Lower lobe of right lung (tissue), 2 donors: ENCODE data around the gene CHCHD6. TPM values are rescaled to one million over a fixed set of nuclear protein-coding genes. Genes with fewer than 3 reads are reported as not detected.

ENCODE experiments used
- ATAC-seq, 2 donors: fragments of 200-7000 bp; cut with Tn5 transposase; one replicate each; pipeline ENCODE4 v1.9.1; 2020 to 2022; ENCODE audit warnings: mild to moderate bottlenecking in 2 of 2, moderate library complexity in 2 of 2
- DNase-seq: peaks from one replicate; pipeline ENCODE4 v3.0.0-alpha.2; 2020
- H3K27ac ChIP-seq: fragments of 200-600 bp; one replicate; pipeline ENCODE4 v1.8.0; 2022
- H3K27me3 ChIP-seq: fragments of 200-600 bp; one replicate; pipeline ENCODE4 v1.8.0; 2022; ENCODE audit warnings: low read depth
- H3K36me3 ChIP-seq: fragments of 200-600 bp; one replicate; pipeline ENCODE4 v1.8.0; 2022; ENCODE audit warnings: mild to moderate bottlenecking
- H3K4me1 ChIP-seq: fragments of 200-600 bp; one replicate; pipeline ENCODE4 v1.8.0; 2022
- H3K4me3 ChIP-seq: fragments of 200-600 bp; one replicate; pipeline ENCODE4 v1.8.0; 2022; ENCODE audit warnings: mild to moderate bottlenecking
- H3K9me3 ChIP-seq: fragments of 200-600 bp; one replicate; pipeline ENCODE4 v1.8.0; 2022
- intact Hi-C: fragments of 100-400 bp; cut with DNase I; formaldehyde crosslinking; loops from one replicate; pipeline ENCODE4 v1.11.0; 2022
- total RNA-seq: library from RNA; stranded (reverse); fragmentation: NEBNext Ultra II Directional; extraction: Animal tissue kit (Norgen Biotek cat#: 25700); gene quantifications from one replicate; pipeline ENCODE4 v1.2.1, GENCODE V29; 2021
- TF ChIP-seq, protein P1 (sequence below): fragments of 200-600 bp; IDR thresholded peaks from one replicate; pipeline ENCODE4 v1.8.0; 2022; ENCODE audit warnings: antibody characterized with exemption, mild to moderate bottlenecking
- donor health status: DM: no; HTN: yes; CAD: no; lungs with severe emphysema.

CHCHD6 gene
- total RNA-seq, 1 donor from 2014 or later: 12.2 TPM

DNA sequence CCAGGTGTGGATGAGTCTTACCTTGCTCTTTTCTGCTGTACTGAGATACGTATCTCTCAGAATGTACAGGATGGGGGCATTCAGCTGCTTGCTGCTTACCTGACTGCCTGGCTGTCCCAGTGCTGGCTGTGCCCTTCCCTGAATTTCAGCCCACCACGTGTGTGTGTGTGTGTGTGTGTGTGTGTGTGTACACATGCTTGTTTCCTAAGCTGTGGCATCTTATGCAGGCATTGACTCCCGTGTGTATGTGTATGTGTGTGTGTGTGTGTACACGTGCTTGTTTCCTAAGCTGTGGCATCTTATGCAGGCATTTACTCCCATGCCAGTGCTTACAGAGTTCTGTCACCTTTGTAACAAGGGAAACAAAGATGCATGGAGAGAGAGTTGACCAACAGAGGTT, 218.4 kb downstream of the CHCHD6 start:
- H3K4me1 ChIP-seq: peaks cover 43% of the 10 kb centered on the region
- no peaks in the 10 kb centered on the region for H3K27me3 ChIP-seq
- intact Hi-C loops: no loop called here
- ATAC-seq (no peak), DNase-seq (no peak)
- H3K4me3 ChIP-seq: no peak overlapping the region
- TF ChIP-seq, protein P1, sequence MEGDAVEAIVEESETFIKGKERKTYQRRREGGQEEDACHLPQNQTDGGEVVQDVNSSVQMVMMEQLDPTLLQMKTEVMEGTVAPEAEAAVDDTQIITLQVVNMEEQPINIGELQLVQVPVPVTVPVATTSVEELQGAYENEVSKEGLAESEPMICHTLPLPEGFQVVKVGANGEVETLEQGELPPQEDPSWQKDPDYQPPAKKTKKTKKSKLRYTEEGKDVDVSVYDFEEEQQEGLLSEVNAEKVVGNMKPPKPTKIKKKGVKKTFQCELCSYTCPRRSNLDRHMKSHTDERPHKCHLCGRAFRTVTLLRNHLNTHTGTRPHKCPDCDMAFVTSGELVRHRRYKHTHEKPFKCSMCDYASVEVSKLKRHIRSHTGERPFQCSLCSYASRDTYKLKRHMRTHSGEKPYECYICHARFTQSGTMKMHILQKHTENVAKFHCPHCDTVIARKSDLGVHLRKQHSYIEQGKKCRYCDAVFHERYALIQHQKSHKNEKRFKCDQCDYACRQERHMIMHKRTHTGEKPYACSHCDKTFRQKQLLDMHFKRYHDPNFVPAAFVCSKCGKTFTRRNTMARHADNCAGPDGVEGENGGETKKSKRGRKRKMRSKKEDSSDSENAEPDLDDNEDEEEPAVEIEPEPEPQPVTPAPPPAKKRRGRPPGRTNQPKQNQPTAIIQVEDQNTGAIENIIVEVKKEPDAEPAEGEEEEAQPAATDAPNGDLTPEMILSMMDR: no peak
- H3K27ac ChIP-seq: no peak overlapping the region
- H3K9me3 ChIP-seq: no peaks in the 10 kb centered on the region
- H3K36me3 ChIP-seq: no peaks in the 10 kb centered on the region

DNA sequence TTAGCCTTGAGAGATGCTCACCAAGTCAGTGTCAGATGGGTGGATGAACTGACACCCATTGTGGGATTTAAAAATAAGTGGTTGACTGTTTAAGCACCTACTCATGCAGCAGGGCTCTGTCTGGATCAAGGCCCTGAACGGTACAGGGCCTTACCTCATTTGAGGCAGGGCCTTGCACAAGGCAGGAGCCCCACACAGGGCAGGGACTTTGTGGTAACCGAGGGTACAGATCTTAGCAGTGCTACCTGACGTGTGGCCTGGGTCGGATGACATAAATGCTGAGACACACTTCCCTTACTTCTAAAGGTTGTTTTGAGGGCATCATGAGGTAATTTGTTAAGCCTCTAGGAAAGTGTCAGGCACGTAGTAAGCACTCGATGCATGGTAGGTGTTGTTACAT, 219.4 kb downstream of the CHCHD6 start:
- no peak for DNase-seq
- ATAC-seq: no peak
- no peaks in the 10 kb centered on the region for H3K36me3 ChIP-seq
- no peak overlapping the region for H3K4me3 ChIP-seq
- H3K9me3 ChIP-seq: no peaks in the 10 kb centered on the region
- H3K27me3 ChIP-seq: no peaks in the 10 kb centered on the region
- no peak overlapping the region for H3K27ac ChIP-seq
- peaks cover 43% of the 10 kb centered on the region for H3K4me1 ChIP-seq
- intact Hi-C loops: no loop called here
- TF ChIP-seq, protein P1: no peak

DNA sequence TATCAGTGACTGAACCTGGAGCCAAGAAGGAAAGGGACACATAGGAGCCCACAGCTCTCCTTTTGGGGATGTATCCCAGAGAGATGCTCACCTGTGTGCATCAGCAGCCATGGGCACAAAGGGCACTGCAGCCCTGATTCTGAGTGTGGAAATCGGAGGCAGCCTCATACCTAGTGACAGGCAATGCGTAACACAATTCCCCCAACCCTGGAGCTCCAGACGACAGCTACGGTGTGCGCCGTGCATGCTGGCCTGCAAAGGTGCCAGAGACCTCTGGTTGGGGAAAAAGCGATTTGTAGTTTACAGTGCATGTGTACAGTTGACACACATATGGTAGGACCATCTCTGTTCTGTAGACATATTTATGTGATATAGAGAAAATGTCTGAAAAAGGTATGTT, 219.9 kb downstream of the CHCHD6 start:
- Histone ChIP-seq H3K4me1 (peaks cover 43% of the 10 kb centered on the region), H3K27me3 (no peaks in the 10 kb centered on the region), H3K9me3 (no peaks in the 10 kb centered on the region), H3K27ac (no peak overlapping the region), H3K4me3 (no peak overlapping the region), H3K36me3 (no peaks in the 10 kb centered on the region)
- DNase-seq (no peak), ATAC-seq (no peak)
- TF ChIP-seq, protein P1: no peak
- intact Hi-C loops: no loop called here

DNA sequence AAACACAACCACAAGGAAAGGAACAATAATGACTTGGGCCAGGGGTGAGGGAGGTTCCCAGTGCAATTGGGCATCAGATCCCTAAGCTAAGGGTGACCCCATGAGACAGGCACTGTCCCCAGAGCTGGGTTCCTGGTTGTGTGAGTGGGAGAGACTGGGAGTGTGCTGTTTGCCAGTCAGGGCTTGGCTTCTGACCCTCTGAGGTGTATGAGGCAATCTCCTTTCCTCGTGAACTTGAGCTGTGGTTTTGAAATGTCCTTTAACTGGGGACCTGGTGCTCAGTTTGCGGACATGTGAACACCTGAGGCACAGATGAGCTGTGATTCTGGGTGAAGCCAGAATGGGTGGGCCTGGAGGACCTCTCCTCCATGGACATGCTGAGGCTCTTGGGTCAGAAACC, 220.4 kb downstream of the CHCHD6 start:
- Histone ChIP-seq H3K27ac (no peak overlapping the region), H3K4me1 (peaks cover 43% of the 10 kb centered on the region), H3K36me3 (no peaks in the 10 kb centered on the region), H3K4me3 (no peak overlapping the region), H3K9me3 (no peaks in the 10 kb centered on the region), H3K27me3 (no peaks in the 10 kb centered on the region)
- TF ChIP-seq, protein P1: no peak
- peak; percentile 52 to 58 for ATAC-seq
- intact Hi-C loops: no loop called here
- no peak for DNase-seq

DNA sequence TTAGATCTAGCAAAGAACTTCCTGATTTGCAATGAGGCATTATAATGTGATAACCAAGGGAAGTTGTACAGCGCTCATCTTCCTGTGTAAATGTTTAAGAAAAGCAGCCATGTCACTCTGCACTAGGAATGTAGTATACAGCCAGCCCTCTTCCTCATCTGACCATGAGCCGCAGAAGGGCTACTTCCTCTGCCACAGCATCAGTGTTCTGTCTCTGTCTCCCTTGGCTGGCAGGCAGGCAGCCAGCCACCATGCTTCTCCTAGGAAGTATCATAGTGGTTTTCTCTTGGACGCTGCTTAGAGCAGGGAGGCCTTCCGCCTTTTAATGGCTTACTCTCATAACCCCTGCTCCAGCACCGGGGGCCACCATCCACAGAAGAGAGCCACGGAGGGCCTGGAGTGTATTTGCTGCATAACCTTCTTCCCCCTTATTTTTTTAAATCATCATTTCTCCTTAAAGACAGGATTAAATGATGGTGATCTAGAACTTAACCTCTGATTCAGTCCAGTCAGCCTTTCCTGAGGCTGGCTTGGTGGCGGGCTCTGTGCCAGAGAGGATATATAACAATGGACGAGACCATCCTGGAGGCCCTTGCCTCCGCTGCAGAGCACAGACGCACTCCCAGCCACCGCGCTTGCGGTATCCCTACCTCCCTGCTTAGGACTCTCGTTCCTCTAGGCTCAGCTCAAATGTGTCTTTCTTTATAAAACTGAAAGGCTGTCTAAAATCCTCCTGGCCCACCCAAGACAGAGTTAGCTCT, 221.6 kb downstream of the CHCHD6 start:
- DNase-seq (no peak), ATAC-seq (peak; percentile 66 to 67)
- H3K36me3 ChIP-seq: no peaks in the 10 kb centered on the region
- no peaks in the 10 kb centered on the region for H3K27me3 ChIP-seq
- peak overlapping the region; percentile 39 for H3K27ac ChIP-seq
- intact Hi-C loops: no loop called here
- H3K4me3 ChIP-seq: no peak overlapping the region
- TF ChIP-seq, protein P1: no peak
- H3K9me3 ChIP-seq: no peaks in the 10 kb centered on the region
- peaks cover 43% of the 10 kb centered on the region for H3K4me1 ChIP-seq
